RKO (cell line): ENCODE measurements around the gene KIF5B.

ENCODE experiments used
- DNase-seq: peaks from one replicate; pipeline ENCODE4 v3.0.0-alpha.2; 2016; ENCODE audit warnings: low spot score

KIF5B gene

DNA sequence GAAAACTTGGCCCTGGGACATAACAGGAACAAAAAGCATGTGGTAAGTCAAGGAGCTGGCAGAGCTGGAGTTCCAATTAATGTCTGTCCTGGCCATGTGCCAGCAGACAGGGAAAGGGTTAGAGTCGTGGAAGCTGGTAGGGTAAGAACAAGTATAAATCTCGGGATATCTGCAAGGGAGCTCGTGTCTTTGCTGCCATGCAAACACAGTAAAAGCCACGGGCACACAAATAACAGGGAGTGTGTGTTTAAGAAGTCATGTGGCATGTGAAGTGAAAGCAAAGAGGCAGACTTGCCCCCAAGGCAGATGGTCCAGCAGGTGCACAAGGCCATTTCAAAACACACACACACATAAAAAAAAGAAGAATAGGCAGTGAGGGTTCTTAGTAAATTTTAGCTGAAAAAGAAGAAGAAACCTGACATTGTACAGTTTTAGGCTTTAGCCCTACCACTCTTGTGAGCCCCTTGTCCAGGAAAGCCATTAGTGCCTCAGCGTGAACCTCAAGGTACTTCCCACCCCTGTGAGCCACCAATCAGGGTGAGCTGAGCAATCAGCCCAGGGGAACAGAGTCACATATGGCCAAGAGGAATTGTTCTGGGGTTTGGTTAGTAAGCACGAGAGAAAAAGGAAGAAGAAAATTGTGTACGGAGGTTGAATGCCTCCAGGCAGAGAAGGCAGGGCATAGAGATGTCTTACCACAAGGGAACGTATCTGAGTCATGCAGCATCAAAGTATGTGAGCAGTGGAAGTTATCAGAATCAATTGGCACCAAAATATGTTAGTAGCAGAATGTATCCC is 94.7 kb downstream of the KIF5B start:
- no peak for DNase-seq

DNA sequence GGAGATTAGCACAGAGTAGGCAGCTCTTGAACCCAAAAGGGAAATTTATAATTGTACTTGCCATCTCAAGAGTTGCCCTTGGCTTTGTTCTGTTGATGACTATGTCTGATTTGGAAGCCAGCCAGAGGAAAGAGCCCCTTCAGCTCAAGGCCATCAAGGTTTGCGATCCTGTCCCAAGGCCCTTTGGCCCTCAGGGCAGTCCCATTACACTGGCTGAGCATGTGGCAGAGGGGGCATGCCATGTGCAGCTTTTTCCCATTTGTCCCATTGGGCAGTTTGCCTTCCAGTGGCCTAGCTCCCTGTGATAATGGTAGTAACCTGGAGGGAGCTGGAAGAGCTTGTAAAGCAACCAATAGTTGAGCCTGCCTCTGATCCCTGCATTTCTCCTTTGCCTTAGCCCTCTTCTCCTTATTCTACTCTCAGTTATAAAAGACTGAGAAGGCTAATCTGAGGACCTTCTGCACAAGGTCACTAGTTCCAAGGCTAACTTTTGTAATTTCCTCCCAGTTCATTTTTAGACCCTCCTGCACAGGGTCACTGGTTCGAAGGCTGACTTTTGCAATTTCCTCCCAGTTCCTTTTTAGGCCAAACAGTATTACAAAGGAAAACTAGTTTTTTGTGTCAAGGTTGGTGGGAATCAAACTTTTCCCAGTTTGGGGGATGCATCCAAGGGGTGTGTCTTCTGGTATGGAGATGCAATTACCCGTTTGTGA is 96.6 kb downstream of the KIF5B start:
- no peak for DNase-seq
